DOHH2 (cell line): ENCODE measurements around the gene HTR6.

Source experiments
- EZH2phosphoT487 ChIP-seq: fragments of 200-600 bp; sonication (generic); IDR thresholded peaks from 2 replicates; pipeline ENCODE4 v1.6.1; 2017; ENCODE audit warnings: borderline replicate concordance, mild to moderate bottlenecking, antibody characterized with exemption, low read length, moderate library complexity, mixed read lengths
- TF ChIP-seq, protein P1 (sequence below): fragments of 200-600 bp; sonication (generic); IDR thresholded peaks from one replicate; pipeline ENCODE4 v1.5.1; 2014; ENCODE audit warnings: antibody characterized with exemption, mild to moderate bottlenecking, low read depth, low read length; ENCODE audit not compliant: poor library complexity, severe bottlenecking

DNA sequence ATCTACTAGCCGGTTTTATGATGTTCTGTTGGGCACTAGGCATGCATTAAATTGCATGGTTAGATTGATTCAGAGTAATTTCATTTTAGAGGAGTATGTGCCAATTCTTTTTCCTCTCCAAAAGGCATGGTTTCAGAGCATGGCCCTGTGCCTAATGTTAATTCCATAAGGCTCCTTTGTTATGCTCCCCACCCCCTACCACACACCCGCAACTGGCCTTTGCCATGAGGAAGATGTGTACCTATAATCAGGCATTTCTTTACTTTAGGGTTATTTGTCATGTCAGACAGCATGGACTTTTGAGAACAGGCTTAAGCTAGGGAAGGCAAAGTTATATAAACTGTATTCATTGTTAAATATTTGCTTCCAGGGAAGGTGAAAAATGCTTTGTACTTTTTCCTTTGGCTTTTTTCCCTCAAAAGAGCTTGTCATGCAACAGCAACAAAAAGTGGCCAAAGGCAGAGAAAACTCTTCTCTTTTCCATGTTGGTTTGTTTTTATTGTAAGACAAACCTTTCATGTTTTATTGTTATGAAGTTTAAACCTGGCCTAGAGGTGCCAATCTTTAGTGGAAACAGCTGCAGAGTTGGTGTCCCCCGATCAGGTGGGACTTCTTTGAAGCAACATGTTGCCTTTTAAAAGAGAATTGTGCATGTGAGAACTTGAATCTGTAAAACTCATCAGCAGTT lies 44.8 kb upstream of the HTR6 start:
- TF ChIP-seq, protein P1, sequence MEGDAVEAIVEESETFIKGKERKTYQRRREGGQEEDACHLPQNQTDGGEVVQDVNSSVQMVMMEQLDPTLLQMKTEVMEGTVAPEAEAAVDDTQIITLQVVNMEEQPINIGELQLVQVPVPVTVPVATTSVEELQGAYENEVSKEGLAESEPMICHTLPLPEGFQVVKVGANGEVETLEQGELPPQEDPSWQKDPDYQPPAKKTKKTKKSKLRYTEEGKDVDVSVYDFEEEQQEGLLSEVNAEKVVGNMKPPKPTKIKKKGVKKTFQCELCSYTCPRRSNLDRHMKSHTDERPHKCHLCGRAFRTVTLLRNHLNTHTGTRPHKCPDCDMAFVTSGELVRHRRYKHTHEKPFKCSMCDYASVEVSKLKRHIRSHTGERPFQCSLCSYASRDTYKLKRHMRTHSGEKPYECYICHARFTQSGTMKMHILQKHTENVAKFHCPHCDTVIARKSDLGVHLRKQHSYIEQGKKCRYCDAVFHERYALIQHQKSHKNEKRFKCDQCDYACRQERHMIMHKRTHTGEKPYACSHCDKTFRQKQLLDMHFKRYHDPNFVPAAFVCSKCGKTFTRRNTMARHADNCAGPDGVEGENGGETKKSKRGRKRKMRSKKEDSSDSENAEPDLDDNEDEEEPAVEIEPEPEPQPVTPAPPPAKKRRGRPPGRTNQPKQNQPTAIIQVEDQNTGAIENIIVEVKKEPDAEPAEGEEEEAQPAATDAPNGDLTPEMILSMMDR, result no peak
- TF ChIP-seq EZH2phosphoT487, result no peak
